ENCODE results near the gene OTUD6A.

DNA sequence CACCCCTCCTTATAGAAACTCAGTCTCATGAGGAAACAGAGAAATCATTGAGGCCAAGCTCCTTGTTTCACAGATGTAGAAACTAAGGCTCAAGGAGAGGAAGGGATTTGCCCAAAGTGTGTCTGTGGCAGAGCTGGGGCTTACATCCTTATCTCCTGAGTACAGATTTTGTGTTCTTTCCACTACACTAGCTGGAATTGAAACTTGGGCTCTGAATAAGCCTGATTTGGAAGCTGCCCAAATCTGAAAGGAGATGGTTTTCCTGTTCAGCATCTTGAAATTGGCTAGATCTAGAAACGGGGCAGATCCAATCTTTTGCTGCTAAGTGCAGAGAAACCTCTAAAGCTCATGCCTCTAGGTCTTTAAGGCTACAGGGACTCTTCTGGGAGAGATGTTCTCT, 36.8 kb upstream of the OTUD6A start:
- TF ChIP-seq CTCF (IDR thresholded peaks at IDR 0.05 in 4 of 5, conservative IDR thresholded peaks at IDR 0.05 in 1 of 5): no peak
- TF ChIP-seq POLR2A (IDR thresholded peaks at IDR 0.05): no peak

Measured in gastrocnemius medialis (tissue), 4 donors.